Cerebellar cortex (tissue), 1 donor: Measurements from ENCODE around the gene LY6G5C.
"Not testable (repeated sequence)": the region's sequence is repeated elsewhere in the genome, so short reads cannot be mapped to it uniquely, and the experiment has no call there.

Source experiments
- DNase-seq: peaks from one replicate; pipeline ENCODE4 v3.0.0-alpha.2; 2015; ENCODE audit warnings: low spot score

The LY6G5C gene

GRCh38 chr6:31715022-31715958 is 34.4 kb upstream of the LY6G5C start, which contains the start of gene LY6G6D:
Gene LY6G6D (plus strand): TSS chr6:31715348. CDS start chr6:31715356, 8 bp downstream.
- no peak for DNase-seq

- no peak for DNase-seq
These were observed 33.3 kb upstream of the LY6G5C start for GRCh38 chr6:31713991-31714684.

DNA sequence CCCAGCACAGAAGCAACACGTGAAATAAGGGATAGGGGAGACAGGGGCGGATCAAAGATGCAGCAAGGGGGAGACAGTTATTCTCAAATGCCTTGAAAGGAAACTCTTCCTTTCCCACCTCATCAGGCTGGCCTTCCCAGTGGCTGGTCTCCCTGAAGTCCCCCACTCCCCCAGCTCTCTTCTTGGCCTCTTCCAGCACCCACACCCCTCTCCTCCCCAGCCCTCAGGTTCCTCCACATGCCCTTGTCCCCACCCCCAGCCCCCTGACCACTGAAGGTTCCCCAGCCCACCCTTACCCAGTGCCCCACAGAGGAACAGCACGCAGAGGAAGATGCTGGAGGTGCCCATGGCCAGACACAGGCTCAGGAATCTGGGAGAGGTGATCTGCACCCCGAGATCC is 32.6 kb upstream of the LY6G5C start:
- DNase-seq = no peak

DNA sequence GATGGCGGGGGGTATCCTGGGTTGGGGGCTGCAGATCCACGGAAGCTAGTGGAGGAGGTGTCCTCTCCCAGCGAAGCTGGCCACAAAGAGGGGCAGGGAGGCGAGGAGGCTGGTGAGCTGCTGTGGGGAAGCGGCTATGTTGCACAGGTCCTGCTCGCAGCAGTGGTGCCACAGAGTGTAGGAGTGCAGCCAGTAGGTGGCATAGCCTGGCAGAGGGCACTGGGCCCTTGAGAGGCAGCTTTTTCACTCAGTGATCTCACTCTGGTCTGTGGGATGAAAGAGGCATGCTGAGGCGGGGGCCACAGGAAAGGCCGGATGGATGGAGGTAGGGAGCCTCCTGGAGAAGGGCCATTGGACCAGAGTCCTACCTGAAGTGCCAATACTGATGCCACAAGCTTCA is 31.4 kb upstream of the LY6G5C start:
- no peak for DNase-seq

- DNase-seq = no peak
These were observed 30.4 kb upstream of the LY6G5C start for GRCh38 chr6:31711233-31711632.

- DNase-seq = no peak
These were observed 29.8 kb upstream of the LY6G5C start for GRCh38 chr6:31710523-31711219.

- DNase-seq = not testable (repeated sequence)
These were observed 28.3 kb upstream of the LY6G5C start for GRCh38 chr6:31709157-31709556.

GRCh38 chr6:31708224-31708623 is 27.4 kb upstream of the LY6G5C start:
- no peak for DNase-seq

DNA sequence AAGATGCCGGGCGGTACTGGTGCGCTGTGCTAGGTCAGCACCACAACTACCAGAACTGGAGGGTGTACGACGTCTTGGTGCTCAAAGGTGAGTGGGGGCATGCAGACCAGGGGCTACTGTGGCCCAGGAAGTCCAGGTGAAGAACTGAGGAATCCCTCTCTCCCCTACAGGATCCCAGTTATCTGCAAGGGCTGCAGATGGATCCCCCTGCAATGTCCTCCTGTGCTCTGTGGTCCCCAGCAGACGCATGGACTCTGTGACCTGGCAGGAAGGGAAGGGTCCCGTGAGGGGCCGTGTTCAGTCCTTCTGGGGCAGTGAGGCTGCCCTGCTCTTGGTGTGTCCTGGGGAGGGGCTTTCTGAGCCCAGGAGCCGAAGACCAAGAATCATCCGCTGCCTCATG is 26.8 kb upstream of the LY6G5C start:
- no peak for DNase-seq

DNA sequence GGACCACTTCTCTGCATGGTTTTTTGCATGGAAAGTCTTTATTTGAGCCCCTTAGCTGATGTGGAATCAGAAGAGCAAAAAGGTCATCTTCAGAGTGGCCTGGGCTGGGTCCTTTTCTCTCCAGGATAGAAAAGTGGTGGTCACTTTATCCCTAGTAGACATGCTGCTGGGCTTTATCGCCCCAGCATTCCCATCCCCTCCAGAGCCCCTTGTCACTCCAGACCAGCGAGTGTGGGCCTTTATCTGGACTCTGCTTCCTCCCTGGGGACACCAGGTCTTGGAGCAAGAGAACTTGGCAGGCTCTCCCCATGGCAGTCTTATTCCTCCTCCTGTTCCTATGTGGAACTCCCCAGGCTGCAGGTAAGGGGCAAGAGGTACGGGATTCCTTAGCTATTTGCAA is 25.7 kb upstream of the LY6G5C start, which contains the start of gene LY6G6F:
Gene LY6G6F (plus strand): TSS at position 268 of the 400 bp plus-strand sequence. CDS start 41 bp downstream, at position 309.
- no peak for DNase-seq

DNA sequence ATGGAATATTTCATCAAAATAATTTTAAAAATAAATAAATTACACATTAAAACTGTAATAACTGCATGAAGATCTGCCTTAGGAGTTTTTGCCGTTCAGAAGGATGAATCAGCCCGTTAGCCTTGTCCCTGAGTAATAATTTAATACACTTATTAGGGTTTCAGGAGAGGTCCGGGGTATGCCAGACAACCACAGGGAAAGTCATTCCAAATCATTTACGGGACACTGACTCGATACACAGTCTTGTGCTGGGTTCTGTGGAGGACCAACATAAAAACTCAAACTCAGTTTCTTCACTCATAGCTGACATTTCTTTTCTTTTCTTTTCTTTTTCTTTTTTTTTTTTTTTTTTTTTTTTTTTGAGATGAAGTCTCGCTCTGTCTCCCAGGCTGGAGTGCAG is 25.1 kb upstream of the LY6G5C start:
- DNase-seq = no peak

DNA sequence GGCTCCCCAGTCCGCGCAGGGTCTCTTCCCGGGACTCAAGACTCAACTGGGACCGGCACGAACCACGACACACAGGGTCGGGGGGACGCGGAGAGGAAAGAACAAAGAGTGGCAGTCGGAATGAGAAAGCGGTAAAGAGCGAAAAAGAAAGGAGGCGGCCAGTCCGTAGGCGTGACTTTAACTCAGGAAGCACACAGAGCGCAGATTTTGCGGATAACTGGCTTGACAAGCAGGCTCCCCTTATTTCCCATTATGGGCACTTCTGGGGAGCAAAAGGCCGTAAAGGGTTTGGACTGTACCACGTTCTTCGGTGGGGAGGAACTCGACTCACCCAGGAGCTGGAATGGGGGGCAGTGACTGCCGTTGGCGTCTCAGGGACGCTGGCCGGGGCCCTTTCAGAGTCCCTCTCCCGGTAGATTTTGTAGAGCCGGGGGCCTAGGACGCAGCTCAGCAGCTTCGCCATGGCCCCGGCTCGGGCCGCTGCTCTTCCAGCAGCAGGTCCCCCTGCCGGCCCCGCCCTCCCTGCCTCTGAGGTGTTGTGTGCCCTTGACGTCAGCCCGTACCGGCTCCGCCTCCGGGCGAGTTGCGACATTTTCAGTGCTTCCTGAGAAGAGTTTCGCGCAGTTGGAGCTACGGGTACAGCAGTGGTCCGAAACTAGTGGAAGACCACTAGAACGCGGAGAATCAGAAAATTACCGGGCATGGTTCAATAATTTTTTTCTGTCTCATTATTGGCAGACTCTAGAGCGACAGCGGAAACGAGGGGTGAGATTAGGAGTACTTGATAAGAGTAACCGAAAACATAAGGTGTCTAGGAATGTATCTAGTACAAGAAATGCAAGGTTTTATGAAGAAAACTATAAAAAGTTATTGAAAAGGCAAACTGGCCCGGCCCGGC is 22.2 kb upstream of the LY6G5C start, which contains the start of gene ABHD16A:
Gene ABHD16A (minus strand): TSS at position 506 of the 898 bp plus-strand sequence. CDS start 43 bp downstream, at position 463.
- peak; percentile 99 for DNase-seq

DNA sequence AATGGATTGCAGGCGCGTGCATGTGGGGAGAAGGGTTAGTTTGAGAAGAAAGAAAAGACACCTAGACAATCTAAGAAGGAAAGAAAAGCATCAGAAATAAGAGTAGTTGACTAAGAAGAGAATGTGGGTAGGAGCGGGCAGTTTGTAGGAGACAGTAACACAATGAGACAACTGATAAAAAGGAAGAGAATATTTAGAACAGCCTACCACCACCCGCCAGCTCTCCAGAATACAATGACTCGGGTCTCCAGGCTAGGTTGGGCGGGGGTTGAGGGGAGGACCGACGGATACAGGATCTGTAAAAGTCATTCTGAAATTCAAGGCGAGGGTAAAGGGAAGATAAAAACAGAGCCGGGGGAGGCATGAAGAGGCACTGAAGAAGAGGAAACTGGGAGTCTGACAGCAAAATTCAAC is 21.5 kb upstream of the LY6G5C start:
- no peak for DNase-seq

GRCh38 chr6:31701666-31702404 is 21.0 kb upstream of the LY6G5C start:
- no peak for DNase-seq

DNA sequence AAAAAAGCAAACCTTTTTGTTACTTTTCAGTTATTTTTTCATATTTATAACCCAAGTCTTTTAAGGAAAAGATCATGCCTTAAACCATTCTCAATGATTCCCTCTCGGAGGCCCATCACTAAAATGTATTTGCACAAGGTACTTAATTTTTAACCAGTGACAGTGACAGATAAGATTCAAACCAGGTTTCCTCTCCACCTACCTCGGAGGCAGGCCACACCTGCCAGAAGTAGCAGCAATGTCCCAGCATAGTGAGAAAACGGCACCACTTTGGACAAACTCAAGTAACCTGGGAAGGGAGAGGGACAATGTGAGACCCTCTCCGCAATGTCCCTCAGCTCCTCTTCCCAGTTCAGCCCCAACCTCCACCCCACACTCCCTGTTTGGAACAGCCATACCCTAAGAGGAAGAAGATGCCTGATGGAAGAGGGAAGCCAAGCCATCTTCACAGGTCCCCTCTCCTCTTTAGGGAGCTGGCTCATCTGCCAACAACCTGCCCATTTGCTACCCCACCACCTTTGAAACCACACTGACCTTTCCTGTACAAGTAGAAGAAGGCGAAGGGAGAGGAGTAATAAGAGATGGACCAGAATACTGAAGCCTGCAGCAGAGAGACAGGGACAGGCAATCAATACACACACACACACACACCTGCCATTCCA is 20.0 kb upstream of the LY6G5C start:
- DNase-seq = no peak

GRCh38 chr6:31697555-31697954 is 16.7 kb upstream of the LY6G5C start:
- DNase-seq = no peak

DNA sequence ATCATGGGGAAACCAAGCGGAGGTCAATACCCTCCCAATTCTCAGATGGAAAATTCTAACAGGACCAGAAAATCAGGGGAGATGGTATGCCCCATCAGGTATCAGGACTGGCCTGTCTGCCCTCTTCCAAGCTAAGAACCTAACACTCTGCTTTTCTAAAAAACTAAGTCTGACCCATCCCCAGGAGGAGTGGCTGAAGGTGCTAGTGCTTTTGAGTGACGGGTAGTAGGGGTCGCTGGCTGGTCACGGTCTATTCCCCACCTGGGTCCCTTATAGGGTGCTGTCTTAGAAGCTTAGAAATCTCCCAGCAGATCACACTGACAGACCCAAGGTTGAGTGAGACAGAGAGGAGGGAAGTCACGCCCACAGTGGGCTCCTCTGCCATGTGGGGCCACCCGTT is 12.7 kb upstream of the LY6G5C start:
- no peak for DNase-seq

DNA sequence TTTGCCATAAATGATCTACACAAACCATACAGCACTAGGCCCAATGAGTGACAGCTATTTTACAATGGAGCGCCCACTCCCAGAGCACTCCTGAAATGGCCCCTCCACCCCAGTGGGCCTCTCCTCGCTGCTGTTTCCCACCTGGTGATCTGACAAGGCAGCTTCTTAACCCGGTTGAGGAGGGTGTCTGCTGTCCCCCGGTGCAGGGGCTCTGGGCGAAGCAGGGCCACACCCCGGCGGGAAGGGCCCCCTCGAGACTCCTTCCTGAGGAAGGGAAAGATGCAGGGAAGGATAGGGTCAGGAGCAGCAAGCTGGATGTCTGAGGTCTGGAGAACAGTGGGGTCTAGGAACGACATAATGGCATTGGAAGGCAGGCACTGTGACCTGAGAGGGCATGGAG is 12.0 kb upstream of the LY6G5C start:
- DNase-seq = no peak

DNA sequence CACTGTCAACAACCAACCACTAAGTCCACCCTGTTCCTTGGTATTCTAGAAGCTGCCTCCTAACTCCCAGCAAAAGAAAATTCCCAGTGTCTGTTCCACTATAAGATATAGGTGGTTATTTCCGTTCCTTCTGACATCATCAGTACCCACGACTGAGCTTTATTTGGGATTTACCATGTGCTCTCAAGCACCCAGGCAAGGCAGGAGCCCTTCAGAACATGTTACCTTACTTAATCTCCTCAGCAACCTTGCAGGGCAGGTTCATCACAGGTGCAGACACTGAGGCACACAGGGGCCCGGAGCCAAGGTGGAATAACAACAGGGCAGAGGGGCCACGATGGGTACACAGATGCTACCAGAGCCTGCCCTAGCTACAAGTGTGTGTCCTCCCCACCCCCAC is 11.5 kb upstream of the LY6G5C start:
- no peak for DNase-seq

GRCh38 chr6:31691564-31692108 is 10.8 kb upstream of the LY6G5C start:
- DNase-seq = no peak
